OCI-LY3 (cell line): ENCODE results near the gene SEC62.

Source experiments
- EZH2phosphoT487 ChIP-seq: fragments of 200-600 bp; shearing (Covaris generic); IDR thresholded peaks from 2 replicates; pipeline ENCODE4 v1.6.1; 2018; ENCODE audit warnings: antibody characterized with exemption, mixed run types, low read depth
- TF ChIP-seq, protein P1 (sequence below): fragments of 200-600, 300-600 bp; sonication (generic); IDR thresholded peaks from 2 replicates; pipeline ENCODE4 v1.5.1; 2014; ENCODE audit warnings: antibody characterized with exemption, low read length, low read depth

DNA sequence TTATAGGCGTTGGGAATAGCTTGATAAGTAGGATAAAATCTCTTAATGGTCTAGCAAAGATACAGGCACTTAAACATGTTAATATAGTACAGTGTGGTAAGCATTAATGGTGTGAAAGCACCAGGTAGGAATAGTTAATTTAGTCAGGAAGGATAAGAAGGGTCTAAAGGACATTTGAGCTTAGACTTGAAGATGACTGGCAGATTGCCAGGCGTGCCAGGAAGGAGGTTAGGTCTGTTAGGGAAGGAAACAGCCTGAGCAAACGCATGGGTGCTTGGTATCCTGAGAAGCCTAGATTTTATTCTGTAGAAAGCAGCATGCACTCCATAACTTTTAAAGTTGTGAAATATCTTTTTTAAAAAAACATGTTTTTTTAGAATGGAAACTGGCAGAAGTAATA, 17.7 kb downstream of the SEC62 start:
- TF ChIP-seq, protein P1, sequence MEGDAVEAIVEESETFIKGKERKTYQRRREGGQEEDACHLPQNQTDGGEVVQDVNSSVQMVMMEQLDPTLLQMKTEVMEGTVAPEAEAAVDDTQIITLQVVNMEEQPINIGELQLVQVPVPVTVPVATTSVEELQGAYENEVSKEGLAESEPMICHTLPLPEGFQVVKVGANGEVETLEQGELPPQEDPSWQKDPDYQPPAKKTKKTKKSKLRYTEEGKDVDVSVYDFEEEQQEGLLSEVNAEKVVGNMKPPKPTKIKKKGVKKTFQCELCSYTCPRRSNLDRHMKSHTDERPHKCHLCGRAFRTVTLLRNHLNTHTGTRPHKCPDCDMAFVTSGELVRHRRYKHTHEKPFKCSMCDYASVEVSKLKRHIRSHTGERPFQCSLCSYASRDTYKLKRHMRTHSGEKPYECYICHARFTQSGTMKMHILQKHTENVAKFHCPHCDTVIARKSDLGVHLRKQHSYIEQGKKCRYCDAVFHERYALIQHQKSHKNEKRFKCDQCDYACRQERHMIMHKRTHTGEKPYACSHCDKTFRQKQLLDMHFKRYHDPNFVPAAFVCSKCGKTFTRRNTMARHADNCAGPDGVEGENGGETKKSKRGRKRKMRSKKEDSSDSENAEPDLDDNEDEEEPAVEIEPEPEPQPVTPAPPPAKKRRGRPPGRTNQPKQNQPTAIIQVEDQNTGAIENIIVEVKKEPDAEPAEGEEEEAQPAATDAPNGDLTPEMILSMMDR: no peak
- TF ChIP-seq EZH2phosphoT487: no peak
